Tibial nerve (tissue), 4 donors: ENCODE data around the gene RBMS3.

Source experiments
- EP300 ChIP-seq, 2 donors: sonication (generic); formaldehyde crosslinking; IDR thresholded peaks; one replicate each; pipeline ENCODE4 v1.6.1; 2017; ENCODE audit warnings: antibody characterized with exemption in 2 of 2, mild to moderate bottlenecking in 1 of 2
- POLR2A ChIP-seq, 2 donors: fragments of 450-650 bp; IDR thresholded peaks; one replicate each; pipeline ENCODE4 v1.6.1; 2017; ENCODE audit warnings: antibody characterized with exemption in 2 of 2, mild to moderate bottlenecking in 2 of 2, moderate library complexity in 2 of 2
- TF ChIP-seq, protein P1 (sequence below), 5 experiments: fragments of 200-600 bp in 3 of 5; fragments of 450-650 bp in 2 of 5; sonication (generic) in 3 of 5; IDR thresholded peaks; one replicate each; pipeline ENCODE4 v1.5.1; 2016 to 2019; ENCODE audit warnings: antibody characterized with exemption in 5 of 5, mild to moderate bottlenecking in 3 of 5, moderate library complexity in 2 of 5

DNA sequence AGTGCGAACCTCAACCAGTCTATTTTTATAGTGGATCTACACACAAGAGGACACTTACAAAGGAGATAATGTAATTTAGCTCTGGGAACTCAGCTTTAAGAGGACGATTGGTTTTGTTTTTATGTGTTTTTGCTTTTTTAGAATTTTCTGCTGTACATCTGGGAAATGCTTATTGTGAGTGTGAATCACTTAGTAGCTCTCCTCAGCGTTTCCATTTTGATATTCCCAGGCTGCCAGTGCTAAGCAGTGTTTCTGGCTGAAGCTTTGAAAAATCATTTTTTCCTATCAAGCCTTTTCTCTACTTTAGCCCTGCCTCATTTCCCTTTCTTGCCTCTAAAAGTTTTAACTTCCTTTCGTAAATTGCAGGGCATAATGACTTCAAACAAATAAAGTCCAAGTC lies 117.9 kb downstream of the RBMS3 start:
- TF ChIP-seq, protein P1, sequence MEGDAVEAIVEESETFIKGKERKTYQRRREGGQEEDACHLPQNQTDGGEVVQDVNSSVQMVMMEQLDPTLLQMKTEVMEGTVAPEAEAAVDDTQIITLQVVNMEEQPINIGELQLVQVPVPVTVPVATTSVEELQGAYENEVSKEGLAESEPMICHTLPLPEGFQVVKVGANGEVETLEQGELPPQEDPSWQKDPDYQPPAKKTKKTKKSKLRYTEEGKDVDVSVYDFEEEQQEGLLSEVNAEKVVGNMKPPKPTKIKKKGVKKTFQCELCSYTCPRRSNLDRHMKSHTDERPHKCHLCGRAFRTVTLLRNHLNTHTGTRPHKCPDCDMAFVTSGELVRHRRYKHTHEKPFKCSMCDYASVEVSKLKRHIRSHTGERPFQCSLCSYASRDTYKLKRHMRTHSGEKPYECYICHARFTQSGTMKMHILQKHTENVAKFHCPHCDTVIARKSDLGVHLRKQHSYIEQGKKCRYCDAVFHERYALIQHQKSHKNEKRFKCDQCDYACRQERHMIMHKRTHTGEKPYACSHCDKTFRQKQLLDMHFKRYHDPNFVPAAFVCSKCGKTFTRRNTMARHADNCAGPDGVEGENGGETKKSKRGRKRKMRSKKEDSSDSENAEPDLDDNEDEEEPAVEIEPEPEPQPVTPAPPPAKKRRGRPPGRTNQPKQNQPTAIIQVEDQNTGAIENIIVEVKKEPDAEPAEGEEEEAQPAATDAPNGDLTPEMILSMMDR (IDR thresholded peaks at IDR 0.05), result no peak
- TF ChIP-seq EP300 (IDR thresholded peaks at IDR 0.05) (no peak), POLR2A (IDR thresholded peaks at IDR 0.05) (no peak)
